ENCODE results near the gene EIF4G3. TPM values are rescaled to one million over a fixed set of nuclear protein-coding genes. Genes with fewer than 3 reads are reported as not detected.
A peak's percentile ranks its signal among the peaks of the same experiment; 100 is the strongest.

Gene EIF4G3
- total RNA-seq, 4 donors from 2014 or later: 56.6 to 131 (median 70.8) TPM

DNA sequence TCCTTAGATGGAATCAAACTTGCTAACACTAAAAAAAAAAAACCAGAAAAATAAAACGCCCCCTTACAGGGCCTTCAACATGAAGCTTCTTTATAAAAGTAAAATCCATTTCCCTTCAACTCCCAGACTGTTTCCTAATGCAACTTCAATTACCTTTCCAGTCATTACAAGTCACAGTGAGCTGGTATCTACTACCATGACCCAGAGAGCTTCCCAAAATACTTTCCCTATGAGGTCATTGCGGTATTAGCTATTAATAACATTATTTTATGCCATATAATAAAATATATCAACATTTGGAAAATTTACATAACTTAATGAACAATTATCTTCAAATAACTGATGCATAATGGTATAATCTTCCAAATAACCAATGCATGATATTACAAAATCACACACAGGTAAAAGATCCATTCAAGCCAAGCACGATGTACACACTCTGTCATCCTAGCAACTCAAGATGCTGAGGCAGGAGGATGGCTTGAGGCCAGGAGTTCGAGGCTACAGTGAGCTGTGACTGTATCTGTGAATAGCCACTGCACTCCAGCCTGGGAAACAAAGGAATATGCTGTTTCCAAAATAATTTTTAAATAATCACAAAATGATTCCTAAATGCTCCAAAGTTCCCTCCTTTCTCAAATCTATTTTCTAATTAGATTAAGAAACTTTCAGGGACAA lies 24.1 kb downstream of the EIF4G3 start:
- DNase-seq: no peak
- peaks cover 0 to 10% (median 0%) of the 10 kb centered on the region in 3 donors for H3K36me3 ChIP-seq
- TF ChIP-seq, protein P1, sequence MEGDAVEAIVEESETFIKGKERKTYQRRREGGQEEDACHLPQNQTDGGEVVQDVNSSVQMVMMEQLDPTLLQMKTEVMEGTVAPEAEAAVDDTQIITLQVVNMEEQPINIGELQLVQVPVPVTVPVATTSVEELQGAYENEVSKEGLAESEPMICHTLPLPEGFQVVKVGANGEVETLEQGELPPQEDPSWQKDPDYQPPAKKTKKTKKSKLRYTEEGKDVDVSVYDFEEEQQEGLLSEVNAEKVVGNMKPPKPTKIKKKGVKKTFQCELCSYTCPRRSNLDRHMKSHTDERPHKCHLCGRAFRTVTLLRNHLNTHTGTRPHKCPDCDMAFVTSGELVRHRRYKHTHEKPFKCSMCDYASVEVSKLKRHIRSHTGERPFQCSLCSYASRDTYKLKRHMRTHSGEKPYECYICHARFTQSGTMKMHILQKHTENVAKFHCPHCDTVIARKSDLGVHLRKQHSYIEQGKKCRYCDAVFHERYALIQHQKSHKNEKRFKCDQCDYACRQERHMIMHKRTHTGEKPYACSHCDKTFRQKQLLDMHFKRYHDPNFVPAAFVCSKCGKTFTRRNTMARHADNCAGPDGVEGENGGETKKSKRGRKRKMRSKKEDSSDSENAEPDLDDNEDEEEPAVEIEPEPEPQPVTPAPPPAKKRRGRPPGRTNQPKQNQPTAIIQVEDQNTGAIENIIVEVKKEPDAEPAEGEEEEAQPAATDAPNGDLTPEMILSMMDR (IDR thresholded peaks at IDR 0.05): no peak
- TF ChIP-seq POLR2A (IDR thresholded peaks at IDR 0.05): no peak
- H3K4me3 ChIP-seq: no peak overlapping the region
- H3K9me3 ChIP-seq: no peaks in the 10 kb centered on the region
- H3K27ac ChIP-seq: no peak overlapping the region
- H3K4me1 ChIP-seq: peaks cover 0 to 17% (median 0%) of the 10 kb centered on the region in 4 donors
- no peaks in the 10 kb centered on the region for H3K27me3 ChIP-seq

DNA sequence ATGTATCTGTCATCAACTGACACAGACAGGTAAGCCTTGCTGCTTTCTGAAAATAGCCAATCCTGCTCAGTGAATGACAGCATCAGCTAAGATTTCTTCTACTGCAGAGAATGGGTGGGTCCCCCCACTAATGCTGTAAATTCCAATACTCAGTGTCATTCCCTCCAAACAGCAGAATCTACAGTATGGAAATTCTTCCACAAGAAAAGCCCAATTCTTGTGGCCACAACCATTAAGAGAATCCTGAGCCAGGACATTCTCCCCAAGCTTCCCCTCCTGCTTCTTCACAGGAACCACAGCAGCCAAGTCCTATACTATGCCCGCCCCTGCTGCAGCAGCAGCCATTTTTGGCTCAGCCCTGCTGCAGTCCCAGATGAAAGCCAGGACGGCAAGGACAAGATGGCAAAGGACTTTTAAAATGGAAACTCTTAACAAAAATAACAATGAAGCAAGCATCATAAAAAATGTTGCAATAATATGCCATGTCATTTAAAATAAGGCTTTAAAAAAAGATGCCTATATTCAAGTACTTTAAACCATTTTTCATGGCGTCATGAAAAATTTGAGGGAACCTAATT lies 26.8 kb downstream of the EIF4G3 start:
- TF ChIP-seq, protein P1 (IDR thresholded peaks at IDR 0.05): no peak
- TF ChIP-seq POLR2A (IDR thresholded peaks at IDR 0.05): no peak
- Histone ChIP-seq H3K4me3 (no peak overlapping the region), H3K27ac (peak overlapping the region in 3 of 4 donors; percentile 20 to 58 (median 38)), H3K27me3 (no peaks in the 10 kb centered on the region), H3K4me1 (peaks cover 0 to 17% (median 0%) of the 10 kb centered on the region in 4 donors), H3K36me3 (peaks cover 0 to 10% (median 0%) of the 10 kb centered on the region in 3 donors), H3K9me3 (no peaks in the 10 kb centered on the region)
- DNase-seq: no peak

DNA sequence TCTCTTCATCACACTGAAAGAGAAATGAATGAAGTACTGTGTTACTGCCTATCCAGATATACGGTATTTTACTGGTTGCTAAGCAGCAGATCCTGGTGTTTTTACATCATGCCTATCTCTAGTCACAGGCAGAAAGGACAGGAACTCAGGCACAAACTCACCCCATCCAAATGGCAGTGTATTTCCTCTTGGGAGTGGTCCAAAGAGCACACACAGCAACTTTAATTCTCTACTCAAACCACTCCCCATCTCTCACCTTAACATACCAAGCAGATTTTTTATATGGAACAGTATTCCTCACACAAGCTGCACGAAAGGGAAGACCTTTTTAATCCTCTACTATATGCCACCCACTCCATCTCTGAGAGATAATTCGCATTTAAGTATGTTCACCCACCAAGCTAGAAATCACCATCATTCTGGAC lies 27.3 kb downstream of the EIF4G3 start:
- no peaks in the 10 kb centered on the region for H3K27me3 ChIP-seq
- H3K27ac ChIP-seq: peak overlapping the region in 2 of 4 donors; percentile 38 to 58
- peaks cover 0 to 17% (median 0%) of the 10 kb centered on the region in 4 donors for H3K4me1 ChIP-seq
- no peaks in the 10 kb centered on the region for H3K9me3 ChIP-seq
- peaks cover 0 to 10% (median 0%) of the 10 kb centered on the region in 3 donors for H3K36me3 ChIP-seq
- no peak for DNase-seq
- no peak for TF ChIP-seq POLR2A (IDR thresholded peaks at IDR 0.05)
- TF ChIP-seq, protein P1 (IDR thresholded peaks at IDR 0.05): no peak
- H3K4me3 ChIP-seq: no peak overlapping the region

DNA sequence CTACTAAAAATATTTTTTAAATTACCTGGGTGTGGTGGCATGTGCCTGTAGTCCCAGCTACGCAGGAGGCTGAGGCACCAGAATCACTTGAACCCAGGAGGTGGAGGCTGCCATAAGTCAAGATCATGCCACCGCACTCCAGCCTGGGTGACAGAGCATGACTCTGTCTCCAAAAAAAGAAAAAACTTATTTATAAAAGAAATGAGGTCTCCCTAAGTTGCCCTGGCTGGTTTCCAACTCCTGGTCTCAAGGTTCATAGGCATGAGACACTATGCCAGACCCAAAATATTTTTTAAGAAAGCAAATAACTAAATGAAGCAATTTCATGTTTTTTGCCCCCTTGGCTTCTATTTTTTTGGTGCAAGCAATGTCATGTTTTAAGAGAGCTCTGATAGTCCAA lies 32.9 kb downstream of the EIF4G3 start:
- H3K4me3 ChIP-seq: no peak overlapping the region
- H3K4me1 ChIP-seq: no peaks in the 10 kb centered on the region
- no peak for DNase-seq
- H3K27ac ChIP-seq: no peak overlapping the region
- H3K36me3 ChIP-seq: peaks cover 0 to 10% (median 0%) of the 10 kb centered on the region in 3 donors
- no peak for TF ChIP-seq POLR2A (IDR thresholded peaks at IDR 0.05)
- TF ChIP-seq, protein P1 (IDR thresholded peaks at IDR 0.05): no peak
- H3K27me3 ChIP-seq: no peaks in the 10 kb centered on the region
- H3K9me3 ChIP-seq: no peaks in the 10 kb centered on the region

DNA sequence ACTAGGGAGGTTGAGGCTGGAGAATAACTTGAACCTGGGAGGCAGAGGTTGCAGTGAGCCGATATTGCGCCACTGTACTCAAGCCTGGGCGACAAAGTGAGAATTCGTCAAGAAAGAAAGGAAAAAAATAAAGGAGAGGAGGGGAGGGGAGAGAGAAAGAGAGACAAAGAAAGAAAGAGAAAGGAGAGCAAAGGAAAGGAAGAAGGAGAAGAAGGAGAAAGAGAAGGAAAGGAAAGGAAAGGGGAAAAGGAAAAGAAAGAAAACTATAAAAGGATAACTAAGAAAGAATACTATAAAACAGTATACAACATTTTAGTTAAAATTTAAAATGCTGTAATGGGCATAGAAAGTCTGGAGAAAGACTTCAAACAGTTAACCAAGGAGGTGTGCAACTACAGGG lies 33.6 kb downstream of the EIF4G3 start:
- Histone ChIP-seq H3K27me3 (no peaks in the 10 kb centered on the region), H3K9me3 (no peaks in the 10 kb centered on the region), H3K27ac (no peak overlapping the region), H3K4me1 (no peaks in the 10 kb centered on the region), H3K4me3 (no peak overlapping the region), H3K36me3 (peaks cover 0 to 4% (median 0%) of the 10 kb centered on the region in 3 donors)
- no peak for DNase-seq
- no peak for TF ChIP-seq POLR2A (IDR thresholded peaks at IDR 0.05)
- TF ChIP-seq, protein P1 (IDR thresholded peaks at IDR 0.05): no peak
